ELF-1 (cell line): Measurements from ENCODE around the gene WDFY2.
A peak's percentile ranks its signal among the peaks of the same experiment; 100 is the strongest.
"Not testable (repeated sequence)": the region's sequence is repeated elsewhere in the genome, so short reads cannot be mapped to it uniquely, and the experiment has no call there.

Source experiments
- DNase-seq: peaks from one replicate; pipeline ENCODE4 v3.0.0-alpha.2; 2016; ENCODE audit warnings: low read depth, low spot score

Gene WDFY2

DNA sequence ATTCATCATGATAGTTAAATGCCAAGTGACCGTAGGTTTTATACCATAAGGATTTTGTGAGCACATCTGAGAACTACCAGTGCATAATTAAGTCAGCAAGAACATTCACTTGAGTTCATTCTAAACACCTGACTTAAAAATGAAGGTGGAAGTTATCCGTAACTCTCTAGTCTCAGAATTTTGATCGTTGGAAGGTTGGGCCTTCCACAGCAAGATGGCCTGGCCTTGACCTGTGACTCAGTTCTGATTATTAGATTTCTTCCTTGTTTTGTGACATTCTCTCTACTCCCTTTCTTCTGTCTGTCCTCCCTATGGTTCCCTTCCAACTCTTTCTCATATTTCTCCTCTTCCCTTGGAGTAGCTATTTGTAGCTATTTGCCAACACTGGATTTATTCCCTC lies 20.0 kb upstream of the WDFY2 start:
- no peak for DNase-seq

DNA sequence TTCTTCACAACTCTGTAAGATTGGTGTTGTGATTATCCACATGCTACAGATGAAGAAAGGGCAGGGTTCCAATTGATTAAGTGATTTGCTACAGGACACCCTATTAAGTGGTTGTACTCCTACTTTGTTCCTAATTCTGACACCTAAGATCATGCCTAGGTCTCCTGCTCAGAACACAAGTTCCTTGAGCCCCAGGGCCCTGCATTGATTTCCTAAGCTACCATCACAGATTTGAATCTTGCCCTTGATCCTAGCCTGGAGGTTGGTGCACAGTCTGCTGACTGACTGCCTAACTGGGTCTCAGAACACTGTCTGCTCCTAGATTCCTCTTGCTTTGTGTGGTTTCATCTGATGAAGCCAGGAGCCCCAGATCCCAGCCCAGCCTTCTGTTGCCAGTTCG lies 19.6 kb upstream of the WDFY2 start:
- no peak for DNase-seq

DNA sequence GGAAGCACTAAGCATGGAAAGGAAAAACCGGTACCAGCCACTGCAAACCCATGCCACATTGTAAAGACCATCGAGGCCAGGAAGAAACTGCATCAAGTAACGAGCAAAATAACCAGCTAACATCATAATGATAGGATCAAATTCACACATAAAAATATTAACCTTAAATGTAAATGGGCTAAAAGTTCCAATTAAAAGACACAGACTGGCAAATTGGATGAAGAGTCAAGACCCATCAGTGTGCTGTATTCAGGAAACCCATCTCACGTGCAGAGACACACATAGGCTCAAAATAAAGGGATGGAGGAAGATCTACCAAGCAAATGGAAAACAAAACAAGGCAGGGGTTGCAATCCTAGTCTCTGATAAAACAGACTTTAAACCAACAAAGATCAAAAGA lies 15.3 kb upstream of the WDFY2 start:
- not testable (repeated sequence) for DNase-seq

DNA sequence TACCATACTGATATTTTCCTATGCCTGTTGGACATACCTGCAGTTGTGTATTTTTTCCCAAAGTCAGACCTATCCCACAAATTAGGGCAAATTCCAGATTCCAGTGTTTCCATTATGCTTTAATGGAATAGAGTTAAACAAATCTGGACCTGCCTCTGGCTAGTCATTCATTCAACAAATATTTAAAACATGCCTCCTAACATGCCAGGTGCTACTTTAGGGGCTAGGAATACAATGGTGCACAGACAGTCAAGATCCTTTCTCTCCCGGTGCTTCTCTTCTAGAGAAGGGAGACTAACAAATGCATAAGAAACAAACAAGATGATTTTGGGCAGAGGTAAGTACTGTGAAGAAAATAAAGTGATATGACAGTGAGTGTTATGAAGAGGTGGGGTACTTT lies 7.5 kb upstream of the WDFY2 start:
- DNase-seq: no peak

DNA sequence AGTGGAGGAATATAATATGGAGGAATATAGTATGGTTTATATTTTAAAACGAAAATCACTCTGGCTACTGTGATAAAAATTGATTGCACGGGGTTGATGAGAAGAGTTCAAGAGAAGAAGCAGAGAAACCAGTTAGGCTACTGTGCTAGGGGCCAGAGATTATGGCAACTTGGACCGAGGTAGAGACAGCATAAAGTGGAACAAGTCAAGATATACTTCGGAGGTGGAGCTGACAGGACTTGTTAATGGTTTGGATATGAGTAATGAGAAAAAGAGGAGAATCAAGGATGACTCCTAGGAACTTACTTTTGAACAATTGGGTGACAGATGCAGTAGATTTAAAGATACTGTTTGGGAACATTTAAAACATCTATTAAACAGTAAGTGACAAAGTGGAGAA lies 6.6 kb upstream of the WDFY2 start:
- no peak for DNase-seq

DNA sequence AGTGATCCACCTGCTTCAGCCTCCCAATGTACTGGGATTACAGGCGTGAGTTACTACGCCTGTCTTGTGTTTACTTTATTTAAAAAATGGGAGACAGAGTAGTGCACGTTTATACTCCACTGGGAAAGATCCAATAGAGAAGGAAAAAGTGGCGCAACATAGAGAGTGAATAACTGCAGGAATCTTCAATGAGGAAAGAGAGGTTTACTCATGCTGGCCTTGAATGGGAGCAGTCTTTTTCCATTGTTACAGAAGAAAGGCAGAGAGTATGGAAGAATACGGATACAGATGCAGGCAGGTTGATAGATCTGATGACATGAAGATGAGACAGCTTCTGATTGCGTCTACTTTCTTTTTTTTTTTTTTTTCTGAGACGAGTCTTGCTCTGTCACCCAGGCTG lies 4.6 kb upstream of the WDFY2 start:
- DNase-seq: no peak

DNA sequence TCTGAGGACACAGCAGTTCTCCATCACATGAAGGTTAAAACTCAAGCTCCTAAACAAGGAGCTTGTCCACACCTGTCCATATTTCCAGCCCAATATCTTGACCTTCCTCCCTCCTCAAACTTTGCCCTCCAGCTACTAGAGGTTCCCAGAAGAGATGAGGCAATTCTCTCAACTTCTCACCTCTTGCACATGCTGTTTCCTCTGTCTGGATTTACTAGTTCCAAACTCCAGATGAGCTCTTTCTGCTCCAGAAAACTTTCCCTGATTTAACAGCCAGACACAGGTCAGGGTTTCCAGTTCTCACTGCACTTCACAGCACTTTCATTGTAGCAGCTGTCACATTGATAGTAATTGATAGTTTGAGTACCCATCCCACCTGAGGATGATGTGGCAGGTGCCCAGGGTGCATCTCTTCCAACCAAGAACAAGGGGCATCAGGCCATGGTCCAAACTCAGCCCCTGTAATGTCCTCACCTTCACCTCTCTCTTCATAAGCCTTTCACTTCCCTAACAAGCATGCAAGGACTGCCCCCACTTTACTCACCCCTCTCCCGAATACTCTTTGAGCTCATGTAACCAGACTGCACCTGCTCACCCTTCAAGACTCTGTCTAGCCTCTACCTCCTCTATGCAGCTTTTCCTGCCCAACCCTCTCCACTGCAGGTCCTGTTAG lies 3.0 kb upstream of the WDFY2 start:
- no peak for DNase-seq

DNA sequence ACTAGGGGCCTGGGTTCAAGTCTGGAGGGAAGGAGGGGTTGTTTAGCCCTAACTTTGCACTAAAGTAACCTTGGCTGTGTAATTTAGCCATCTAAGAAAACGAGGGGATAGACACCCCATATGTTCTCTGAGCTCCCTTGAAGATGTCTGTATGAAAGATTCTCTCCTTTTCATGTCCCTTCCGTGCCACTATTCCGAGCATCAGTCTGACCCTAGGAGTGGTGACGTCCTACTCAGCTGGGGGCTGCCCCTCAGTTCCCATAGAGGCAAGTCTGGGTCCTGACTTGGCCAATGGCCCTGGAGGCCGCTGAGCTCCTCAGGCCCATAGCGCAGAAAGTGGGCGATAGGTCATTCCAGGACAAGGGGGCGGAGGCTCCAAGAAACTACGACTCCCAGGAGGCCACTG lies 790 bp upstream of the WDFY2 start:
- no peak for DNase-seq

DNA sequence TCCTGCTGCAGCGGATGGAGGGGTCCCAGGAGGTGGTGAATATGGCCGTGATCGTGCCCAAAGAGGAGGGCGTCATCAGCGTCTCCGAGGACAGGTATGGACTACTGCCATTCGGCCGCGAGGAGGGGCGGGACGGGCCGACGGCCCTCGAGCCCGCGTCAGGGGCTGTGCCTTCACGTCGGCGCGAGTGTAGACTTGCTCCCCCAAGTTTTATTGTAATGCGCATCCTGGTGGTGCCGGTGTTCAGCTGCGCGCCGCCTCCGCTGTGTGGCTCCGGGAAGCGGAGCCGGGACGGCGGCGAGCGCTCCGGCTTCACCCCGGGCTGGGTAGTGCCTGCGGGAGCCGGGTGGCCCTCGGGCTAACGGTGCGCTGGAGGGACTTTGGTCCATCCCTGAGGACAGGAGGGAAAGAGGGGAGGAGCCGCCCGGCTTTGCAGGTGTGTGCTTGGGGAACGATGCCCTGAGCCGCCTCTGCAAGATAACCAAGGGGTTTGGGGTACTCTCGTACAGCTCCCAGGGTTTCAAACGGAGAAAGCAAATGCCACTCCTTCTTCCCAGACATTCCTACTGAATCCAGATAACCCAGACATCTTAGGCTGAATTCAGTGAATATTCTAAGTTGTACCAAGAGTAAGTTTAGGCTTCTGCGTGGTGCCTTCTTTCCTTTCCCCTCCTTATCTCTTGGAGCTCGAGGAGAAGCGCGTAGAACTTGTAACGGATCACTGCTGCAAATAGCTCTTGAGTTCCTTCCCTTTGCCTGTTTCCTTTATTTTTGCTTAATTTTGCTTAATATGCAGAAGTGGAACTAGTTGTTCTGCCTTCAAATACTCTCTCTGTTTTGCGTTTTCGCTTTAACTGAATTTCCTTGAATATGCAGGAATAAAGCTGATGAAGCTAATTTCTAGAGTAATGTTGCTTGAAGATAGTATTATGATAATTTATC lies 740 bp downstream of the WDFY2 start:
- DNase-seq: no peak

DNA sequence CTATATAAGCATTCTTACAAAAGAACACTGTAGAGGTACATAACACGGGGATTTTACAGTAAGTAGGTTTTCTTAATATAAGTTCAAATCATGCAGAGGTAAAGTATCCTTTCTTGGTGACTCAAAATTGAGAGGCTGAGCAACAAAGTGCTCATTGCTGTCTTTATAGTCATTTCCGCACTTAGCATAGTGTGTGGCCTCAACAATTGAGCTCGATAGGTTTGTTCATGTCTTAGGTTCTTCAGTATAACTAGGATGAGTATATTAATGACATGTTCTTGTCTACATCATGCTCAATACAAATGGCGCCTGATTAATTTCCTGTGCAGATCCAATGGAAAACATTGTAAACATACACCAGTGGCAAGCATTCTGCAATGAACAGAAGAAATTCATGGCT lies 1.4 kb downstream of the WDFY2 start:
- DNase-seq: no peak

DNA sequence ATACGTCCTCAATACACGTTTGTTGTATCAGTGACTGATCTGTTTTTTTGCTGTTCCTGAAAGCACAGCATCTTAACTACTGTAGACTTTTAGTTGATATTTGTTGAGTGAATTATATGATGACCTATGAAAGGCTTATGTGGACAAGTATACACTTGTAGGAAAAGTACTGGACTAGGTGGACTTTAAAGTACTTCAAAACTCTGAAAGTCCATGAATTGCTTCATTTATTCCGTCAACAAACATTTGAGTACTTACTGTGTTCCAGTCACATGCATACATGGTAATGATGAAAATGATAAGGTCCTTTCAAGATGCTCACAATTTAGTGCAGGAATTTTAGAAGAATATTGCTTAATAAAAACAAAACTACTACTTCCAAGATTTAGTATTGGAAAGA lies 3.1 kb downstream of the WDFY2 start:
- DNase-seq: no peak

DNA sequence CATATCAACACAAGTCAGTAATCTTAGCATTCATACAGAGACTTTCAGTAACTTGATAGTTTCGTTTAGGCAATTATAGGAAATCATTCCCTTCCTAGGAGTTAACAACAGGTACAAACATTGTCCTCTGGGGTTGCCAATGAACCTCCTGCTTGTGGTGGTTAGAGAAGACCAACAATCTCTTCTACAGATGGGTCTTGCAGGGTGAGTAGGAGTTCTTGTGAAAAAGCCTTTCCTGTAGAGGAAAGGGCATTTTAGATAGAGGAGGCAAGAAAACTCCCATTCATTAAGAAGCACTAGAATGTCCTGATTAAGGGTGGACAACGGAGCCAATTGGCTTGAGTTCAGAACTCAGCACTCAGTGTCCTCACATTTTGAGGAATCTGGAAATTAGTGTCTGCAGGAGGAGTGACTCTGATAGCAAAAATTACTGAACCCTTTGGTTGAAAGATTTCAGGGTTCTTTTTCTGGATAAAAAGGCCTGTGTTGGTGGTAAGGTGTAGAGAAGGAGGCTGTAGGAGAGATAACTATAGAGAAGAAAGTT lies 4.2 kb downstream of the WDFY2 start:
- DNase-seq: no peak

DNA sequence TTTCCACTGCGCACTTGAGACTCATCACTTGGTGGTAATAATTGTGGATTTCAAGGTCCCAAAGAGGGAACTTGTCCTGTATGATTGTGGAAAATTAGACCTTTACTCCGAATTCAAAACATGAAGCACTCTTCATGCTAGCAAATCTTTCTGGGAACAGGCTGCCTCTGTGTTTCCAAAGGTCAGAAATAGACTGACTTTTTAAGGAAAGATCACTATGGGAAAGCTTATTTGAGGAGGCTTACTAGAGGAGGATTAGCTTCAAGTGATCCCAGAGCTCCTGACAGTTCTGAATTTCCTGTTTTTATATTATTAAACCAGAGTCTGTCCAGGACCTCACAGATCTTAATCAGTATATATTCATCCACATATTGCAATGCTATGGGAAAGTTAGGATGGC lies 5.5 kb downstream of the WDFY2 start:
- no peak for DNase-seq

DNA sequence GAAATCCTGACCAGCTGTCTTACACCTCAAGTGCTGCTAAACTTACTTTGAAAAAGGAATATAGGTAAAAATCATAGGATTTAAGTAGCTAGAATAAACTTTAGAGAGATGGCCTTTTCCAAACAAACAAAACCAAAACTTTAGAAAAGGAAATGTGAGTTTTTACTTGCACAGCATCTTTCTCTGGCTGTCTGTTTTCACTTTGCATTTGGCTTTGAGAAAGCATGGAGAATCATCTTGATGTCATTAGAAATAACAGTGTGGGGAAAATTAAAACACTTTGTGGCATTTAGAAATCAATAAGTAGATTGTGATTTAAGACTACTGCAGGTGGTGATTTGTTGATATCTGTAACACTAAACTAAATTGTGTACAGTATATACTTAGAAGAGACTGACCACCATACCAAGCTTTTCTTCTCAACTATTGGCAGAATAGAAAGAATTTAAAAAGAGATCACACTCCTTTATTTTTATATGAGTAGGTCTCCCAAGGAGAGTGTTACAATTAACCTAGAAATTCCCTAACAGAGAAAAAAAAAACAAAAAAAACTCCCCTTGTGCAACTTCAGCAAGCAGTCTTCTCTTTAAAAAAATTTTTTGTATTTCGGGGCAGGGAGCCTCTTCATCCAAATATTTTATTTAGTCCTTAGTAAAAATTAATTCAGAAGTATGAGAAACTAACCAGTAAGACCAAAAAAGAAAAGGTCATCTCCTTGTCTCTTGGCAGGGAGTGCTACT lies 6.1 kb downstream of the WDFY2 start:
- no peak for DNase-seq

DNA sequence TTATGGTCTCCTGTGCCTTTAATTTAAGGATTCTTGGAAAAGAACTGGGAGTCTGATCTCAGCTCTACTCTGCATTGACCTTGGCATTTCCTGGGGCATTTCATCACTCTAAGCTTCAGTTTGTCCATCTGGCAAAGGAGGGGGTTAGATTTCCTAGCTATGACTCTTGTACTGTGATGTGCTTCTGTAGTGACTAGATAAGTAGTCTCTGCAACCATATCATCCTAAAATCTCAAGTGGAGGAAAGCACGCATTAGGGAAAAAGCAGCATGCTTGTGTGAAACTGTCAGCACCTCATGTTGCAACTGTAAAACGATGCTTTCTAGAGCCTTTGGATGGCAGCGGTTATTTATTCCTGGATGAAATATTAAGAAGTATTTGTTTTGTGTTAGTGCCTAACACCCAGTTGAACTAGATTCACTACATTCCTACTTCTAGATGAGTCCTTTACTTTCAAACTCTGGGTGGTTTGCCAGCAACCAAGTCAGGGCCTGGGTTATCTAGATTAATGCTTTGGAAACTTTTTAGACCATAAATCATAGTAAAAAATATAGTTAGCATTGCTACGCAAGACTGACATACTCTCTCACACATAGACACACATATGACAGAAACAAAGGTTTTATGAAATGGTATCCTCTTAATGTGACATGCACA lies 6.8 kb downstream of the WDFY2 start:
- DNase-seq: peak; percentile 10

DNA sequence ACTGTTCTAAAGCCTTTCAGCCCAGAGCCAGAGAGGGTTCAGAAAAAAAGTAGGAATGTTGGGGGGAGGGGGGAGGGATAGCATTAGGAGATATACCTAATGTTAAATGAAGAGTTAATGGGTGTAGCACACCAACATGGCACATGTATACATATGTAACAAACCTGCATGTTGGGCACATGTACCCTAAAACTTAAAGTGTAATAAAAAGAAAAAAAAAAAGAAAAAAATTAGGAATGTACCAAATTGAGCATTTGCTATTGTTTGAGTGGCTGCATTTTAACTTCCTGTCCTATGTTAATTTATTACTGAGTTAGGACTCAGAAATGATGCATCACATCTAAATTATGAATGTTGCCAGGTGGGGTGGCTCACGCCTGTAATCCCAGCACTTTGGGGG lies 7.7 kb downstream of the WDFY2 start:
- not testable (repeated sequence) for DNase-seq

DNA sequence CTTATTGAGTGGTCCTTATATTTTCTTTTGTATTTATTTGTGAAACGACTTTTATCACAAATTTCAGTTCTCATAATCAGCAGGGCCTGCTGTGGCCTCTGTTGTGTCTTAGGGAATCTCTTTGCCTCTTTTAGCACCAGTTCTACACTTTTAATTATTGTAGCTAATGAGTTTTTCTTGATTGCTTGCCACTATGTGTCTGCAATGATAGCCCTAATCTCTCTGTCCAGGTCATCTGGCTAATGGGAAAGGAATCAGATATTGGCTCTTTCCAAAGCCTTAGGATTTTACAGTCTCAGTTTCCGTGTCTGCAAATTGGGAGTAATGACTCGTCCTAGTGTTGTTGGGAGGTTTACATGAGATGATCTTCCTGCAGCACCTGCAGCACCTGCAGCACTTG lies 10.2 kb downstream of the WDFY2 start:
- no peak for DNase-seq

DNA sequence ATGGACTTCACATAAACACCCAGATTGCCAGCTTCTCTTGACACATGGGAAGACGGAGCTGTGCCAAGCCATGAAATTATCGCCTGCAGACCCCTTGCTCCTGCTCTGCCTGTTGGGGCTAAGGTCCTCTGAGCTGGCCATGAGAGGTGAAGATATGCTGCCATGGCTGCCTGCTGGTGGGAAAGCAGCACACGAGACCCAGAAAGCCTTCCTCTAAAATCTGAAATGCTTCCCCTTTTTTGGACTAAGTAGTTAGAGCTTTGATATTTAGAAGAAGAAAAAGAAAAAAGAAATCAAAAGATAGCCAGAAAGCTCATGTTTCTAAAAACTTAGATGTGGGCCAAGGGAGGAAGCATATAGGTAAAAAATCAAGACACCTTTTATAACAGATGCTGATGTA lies 11.2 kb downstream of the WDFY2 start:
- DNase-seq: no peak

DNA sequence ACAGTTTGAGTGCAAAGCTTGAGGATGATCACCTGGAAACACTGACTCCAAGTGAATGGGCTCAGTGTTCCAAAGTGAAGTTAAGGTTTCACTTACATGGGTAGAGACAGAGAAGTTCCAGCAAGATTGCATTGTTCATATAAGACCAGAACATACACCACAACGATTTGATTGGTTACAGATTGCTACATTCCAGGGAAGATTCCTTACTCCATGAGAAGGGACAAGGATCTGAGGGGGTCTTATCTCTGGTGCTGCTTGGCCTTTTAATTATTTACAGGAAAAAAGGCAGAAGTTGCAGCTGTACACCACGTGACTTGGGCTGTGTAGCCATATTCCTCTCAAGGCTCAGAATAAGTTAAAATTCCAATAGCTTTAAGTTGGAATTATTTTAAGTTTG lies 12.3 kb downstream of the WDFY2 start:
- DNase-seq: no peak

DNA sequence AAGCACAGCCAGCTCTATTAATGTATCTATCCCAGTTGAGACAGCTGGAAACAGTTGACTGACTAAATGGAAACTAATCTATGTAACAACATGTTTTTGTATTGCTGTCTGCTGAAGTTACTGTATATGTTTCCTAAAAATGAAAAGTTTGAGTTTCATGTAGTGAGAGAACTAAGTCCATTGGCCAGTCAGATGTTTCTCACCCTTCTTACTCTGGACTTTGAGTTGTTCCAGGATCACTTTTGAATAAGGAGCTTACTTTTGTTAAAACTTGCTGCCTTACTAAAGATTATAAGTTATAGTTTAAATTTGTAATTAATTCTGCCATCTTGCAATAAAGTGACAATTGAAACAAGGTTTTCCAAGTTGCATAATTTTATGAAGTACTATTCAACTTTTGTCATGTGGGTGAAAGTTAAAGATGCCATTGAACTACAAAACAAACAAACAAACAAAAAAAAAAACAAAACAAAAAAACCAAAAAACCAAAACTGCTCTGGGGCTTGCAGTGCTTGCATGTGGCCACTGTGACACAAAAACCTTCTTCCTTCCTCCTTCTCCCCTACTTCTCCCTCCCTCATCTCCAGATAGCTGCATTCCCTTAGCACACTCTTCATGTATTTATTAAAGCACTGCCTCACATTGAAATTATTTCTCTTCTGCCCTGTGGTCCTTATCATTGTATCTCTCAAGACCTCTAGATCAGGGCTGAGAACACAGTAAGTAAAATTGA lies 15.3 kb downstream of the WDFY2 start:
- no peak for DNase-seq

DNA sequence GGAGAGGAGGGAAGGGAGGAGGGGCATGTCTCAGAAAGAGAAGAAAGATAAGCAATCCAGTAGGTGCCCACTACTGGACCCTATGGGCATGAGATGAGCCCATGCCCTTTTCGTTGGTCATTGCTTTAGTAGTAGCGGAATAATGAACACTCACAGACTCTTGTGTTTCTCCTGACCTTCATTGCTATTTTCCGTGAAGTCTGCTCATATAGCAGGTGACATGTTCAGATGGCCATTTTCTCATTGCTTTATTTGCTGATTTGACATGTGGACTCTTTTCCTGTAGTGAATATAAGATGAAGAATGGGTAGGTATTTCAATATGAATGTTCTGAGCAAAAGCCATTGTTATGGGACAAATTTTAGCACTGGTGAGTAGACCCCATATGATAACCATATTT lies 16.4 kb downstream of the WDFY2 start:
- DNase-seq: no peak
